Fibroblast of the conjunctiva (primary cell): ENCODE measurements around the gene SPATC1L.
"Not testable (repeated sequence)": the region's sequence is repeated elsewhere in the genome, so short reads cannot be mapped to it uniquely, and the experiment has no call there.

Experiments used
- DNase-seq: peaks from one replicate; pipeline ENCODE4 v3.0.0-alpha.2; 2010; ENCODE audit warnings: low read depth

SPATC1L gene

DNA sequence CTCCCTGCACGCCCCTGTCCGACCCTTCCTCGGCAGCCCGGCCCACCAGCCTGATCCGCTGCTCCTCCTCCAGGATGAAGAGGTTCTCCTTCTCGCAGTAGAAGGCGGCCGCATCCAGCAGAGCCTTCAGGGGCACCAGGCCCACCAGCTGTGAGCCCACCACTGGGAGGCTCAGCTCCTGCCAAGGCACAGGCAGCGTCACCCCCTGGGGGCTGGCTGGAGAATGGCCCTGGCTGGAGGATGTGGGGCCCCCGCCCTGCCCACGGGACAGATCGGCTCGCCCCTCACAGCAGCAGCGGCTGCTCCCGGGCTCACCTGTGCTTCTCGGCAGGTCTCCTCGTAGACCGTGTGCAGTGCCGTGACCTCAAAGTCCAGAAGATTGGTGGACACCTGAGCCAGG, 34.2 kb downstream of the SPATC1L start:
- no peak for DNase-seq

DNA sequence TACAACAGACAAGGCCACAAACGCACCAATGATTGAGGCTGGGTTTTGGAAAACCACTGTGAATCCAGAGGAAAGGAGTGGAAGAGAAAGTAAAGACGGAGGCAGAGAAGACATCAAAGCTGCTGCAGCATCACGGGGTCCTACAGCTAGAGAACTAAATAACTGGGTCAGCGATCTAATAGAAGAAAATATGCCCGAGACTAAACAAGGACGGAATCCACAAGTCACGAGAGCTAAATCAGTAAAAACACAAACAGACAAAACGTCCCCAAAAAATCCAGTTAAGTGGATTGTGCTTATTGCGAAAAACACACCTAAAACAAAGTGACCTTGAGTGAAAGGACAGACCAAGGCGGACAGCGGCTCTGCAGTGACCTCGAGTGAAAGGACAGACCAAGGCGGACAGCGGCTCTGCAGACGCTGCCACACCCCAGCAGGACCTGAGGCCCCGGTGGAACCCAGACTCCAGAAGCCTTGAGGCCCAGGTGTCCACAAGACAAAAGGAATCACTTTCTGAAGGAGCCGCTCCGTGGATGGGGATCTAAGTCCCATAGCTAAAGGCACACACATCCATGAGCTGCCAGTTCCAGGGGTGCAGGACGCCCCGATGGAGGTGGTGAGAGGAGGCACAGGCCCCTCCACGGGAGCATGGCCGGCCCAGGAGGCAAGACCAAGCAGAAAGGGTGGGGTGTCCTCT, 34.9 kb downstream of the SPATC1L start:
- no peak for DNase-seq

DNA sequence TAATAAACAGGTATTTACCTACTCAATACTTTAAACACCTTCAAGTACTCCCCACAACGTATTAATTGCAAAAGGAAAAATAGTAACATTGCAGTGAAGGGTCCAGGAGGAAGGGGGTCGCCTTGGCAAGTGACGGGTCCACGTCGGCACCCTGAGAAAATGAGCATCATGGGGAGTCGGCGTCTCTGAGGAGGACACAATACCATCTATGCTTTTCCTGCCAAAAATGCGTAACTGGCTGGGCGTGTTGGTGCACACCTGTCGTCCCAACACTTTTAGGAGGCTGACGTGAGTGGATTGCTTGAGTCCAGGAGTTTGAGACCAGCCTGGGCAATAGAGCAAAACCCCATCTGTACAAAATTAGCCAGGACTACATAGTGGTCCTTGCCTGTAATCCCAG, 36.2 kb downstream of the SPATC1L start:
- no peak for DNase-seq

DNA sequence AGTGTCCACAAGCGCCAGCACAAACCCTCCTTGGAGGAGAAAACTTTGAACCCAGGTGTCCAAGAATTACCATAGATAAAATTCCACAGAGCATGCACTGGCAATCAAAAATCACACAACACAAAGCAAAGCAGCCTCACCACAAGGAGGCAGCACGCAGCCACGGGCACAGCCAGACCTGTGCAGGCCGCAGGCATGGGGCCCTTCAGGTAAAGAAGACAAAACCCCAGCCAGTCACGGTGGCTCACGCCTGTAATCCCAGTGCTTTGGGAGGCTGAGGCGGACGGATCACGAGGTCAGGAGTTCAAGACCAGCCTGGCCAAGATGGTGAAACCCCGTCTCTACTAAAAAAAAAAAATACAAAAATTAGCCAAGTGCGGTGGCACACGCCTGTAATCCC, 36.8 kb downstream of the SPATC1L start:
- DNase-seq, result not testable (repeated sequence)

DNA sequence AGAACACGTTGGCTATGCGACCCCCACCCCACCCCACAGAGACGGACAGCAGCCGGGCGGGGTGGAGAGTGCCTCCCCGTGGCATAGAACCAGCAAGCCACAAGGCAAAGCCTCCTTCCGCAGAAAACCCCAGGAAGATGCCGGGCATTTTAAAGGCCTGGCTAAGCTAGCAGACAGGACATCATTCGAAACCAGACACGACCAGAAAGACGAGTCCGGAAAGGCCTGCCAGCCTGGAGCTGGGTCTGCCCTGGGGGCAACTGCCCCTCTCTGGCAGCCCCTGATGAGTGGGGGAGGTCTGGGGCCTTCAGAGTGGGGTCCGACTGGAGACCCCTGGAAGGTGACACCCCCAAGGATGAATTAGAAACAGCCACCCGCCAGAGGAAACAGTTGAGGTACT, 37.4 kb downstream of the SPATC1L start:
- no peak for DNase-seq

DNA sequence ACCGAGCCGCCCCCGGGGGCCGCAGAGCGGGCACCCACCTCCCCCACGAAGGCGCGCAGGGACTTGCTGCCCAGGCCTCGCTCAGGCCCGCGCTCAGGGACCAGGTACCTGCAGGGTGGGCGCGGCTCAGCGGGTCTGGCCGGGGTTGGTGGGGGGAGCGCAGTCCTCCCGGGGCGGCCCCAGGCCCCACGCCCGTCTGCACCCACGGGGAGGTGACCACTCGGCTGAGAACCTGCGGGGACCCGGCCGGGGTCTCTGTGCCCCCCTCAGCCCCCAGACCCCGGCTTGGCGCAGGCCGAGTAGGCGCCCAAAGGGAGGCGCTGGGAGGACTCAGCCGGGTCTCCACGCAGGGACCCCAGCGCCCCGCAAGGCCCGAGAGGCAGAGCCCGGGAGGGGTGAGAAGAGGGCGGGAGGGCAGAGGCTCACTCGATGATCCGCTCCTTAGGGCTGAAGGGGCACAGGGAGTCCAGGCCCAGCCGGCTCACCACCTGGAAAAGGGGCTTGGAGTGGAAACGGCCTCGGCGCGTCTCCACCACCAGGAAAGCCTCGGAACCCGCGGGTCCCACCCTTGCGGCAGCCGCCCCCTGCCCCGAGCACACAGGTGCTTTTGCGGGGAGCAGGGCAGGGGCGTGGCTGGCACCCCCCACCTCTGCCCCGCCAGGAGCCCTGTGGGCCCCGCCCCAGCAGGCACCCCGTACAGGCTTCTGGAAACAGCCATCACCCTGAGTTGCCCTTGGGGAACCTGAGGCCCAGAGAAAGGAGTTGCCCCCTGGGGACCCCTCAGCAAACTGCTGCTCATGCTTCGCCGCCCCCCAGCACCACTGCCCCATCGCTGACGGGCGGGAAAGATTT, 38.2 kb downstream of the SPATC1L start:
- DNase-seq, result no peak

DNA sequence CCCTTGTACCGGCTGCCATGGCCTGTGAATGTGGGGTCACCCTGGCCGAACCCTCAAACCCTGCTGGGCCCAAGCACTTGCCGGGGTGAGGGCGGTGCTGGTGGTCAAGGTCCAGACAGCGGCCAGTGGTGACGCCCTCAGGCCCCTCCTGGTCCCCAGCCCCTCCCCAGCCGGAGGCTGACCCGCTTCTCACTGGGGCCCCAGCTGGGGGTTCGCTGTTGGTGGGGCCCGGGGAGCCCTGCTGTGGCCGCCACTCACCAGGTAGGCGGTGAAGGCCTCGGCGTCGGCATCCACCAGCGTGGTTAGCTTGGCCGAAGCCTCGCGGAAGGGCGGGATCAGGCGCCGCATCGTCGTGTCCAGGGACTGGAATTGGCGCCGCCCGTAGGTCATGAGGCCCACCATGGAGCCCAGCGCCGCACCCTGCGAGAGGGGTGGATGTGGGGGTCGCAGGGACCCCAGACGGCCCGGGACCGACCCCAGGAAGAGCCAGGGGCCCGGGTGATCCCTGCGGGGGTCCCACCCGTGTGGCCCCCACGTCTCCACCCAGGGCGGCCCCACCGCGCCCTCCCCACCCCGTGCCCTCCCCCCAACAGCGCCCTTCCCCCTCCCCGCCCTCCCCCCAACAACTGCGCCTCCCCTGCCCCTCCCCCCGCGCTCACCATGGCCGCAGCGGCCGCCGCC, 39.0 kb downstream of the SPATC1L start:
- no peak for DNase-seq

DNA sequence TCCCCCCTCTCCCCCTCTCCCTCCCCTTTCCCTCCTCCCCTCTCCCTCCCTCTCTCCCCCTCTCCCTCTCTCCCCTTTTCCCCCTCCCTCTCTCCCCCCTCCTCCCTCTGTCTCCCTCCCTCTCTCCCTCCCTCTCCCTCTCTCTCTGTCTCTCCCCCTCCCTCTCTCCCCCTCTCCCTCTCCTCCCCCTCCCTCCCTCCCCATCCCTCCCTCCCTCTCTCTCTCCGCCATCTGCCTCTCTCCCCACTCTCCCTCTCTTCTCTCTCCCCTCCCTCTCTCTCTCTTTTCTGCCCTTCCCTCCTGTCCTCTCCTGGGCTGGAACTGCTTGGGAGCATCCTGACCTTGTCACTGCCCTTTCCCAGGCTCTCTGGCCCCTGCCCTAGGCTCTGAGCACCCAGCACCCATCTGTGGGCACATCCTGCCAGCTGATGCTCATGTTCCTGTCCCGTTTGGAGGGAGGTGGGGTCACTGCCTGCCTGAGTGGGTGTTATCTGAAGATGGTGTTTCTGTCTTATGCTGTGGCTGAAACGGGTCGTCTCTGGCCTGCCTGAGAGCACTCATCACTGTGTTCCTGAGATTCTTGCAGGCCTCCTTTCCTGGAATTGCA, 39.7 kb downstream of the SPATC1L start:
- no peak for DNase-seq

DNA sequence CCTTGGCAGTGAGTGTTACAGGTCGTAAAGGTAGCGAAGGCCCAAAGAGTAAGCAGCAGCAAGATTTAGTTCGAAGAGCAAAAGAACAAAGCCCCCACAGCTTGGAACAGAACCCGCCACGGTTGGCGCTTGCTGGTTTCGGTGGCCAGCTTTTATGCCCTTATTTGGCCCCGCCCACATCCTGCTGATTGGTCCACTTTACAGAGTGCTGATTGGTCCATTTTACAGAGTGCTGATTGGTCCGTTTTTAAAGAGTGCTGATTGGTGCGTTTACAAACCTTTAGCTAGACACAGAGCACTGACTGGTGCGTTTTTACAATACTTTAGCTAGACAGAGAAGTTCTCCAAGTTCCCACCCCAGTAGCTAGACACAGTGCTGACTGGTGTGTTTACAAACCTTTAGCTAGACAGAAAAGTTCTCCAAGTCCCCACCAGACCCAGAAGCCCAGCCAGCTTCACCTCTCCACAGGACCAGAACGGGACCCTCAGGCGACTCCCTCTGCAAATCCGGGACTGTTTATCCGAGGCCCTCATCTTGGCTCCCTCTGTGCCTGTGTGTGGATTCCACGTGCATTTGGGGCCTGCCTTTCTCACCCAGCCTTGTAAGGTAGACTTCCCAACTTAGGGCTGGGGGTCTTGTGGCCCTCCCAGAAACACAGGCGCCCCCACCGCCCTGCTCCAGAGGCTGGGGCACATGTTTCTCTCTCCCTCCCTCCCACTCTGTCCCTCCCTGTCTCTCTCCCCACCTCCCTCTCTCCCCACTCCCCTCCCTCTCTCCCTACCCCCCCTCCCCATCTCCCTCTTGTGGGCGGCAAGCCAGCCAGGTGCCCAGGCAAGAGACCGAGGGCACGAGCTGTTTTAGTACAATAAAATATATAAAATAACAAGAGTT, 41.4 kb downstream of the SPATC1L start:
- no peak for DNase-seq

DNA sequence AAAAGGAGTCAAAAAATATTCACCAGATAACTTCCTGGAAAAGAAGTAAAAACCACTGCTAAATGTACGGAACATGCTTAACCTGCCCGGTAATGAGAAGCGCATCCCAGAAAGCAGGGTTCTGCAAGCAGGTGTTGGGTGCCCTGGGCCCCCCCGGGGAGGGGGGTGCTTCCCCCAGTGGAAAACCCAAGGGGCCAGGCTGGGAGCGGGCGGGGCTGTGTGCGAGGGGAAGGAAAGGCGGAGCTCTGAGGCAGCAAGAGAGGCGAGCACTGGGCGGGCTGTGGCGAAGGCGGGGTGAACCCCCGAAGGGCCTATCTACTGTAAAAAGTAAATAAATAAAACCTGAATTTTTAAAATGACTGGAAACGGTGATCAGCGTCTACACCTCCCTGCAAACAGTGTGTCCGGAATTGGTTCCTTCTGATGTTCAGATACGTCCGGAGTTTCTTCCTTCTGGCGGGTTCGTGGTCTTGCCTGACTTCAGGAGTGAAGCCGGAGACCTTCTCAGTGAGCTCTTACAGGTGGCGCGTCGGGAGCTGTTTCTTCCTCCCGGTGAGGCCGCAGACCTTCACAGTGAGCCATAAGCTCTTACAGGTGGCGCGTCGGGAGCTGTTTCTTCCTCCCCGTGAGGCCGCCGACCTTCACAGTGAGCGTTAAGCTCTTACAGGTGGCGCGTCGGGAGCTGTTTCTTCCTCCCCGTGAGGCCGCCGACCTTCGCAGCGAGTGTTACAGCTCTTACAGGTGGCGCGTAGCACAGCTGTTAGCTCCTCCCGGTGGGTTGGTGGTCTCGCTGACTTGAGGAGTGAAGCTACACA, 42.3 kb downstream of the SPATC1L start:
- no peak for DNase-seq

DNA sequence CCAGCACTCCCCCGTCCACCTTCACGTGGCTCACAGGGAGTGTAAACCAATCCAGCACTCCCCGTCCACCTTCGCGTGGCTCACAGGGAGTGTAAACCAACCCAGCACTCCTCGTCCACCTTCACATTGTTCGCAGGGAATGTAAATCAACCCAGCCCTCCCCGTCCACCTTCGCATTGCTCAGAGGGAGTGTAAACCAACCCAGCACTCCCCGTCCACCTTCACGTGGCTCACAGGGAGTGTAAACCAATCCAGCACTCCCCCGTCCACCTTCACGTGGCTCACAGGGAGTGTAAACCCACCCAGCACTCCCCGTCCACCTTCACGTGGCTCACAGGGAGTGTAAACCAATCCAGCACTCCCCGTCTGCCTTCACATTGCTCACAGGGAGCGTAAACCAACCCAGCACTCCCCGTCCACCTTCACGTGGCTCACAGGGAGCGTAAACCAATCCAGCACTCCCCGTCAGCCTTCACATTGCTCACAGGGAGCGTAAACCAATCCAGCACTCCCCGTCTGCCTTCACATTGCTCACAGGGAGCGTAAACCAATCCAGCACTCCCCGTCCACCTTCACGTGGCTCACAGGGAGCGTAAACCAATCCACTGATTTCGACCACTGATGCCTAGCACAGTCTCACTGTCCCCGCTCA, 43.8 kb downstream of the SPATC1L start:
- DNase-seq, result not testable (repeated sequence)

DNA sequence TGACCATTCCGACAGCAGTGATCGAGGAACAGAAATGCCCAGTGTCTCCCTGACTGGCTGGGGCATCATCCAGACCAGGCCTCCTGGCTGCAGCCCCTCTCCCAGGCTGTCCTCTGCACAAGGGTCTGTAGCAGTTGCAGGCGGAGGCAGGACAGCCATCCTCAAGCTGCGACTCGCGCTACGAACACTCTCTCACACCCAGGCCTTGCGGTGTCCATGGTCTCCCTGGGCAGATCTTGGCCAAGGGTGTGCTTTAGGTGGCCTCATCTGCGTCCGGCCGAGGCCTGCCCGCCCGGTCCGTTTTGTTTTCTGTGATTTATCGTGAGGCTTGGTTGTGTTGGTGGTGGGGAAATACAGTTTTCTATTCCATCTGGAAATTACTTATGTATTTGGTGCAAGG, 44.6 kb downstream of the SPATC1L start:
- no peak for DNase-seq

DNA sequence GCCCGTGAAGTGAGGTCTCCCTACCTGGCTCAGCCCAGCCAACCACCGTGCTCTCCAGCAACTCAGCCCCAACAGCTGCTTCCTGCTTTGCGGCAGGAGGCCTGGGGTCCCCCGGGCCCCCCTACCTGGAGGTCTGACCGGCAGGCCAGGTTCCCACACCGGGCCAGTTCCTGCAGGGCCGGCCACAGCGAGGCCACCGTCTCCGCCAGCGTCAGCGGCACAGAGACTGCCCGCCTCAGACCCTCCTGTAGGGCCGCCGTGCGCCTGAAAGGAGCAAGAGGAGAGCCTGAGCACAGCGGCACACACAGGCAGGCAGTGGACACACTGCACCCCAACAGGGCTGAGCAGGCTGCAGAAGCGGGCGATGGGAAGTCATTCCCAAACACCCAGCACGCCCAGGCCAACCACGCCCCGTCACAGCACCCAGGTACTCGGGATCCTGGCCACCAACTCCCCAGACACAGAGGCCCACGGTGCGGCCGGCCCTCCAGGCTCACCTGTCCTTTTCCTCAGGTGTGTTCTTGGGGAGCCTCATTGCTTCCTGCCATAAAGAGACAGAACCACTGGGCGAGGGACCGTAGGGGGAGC, 45.8 kb downstream of the SPATC1L start:
- DNase-seq, result no peak

DNA sequence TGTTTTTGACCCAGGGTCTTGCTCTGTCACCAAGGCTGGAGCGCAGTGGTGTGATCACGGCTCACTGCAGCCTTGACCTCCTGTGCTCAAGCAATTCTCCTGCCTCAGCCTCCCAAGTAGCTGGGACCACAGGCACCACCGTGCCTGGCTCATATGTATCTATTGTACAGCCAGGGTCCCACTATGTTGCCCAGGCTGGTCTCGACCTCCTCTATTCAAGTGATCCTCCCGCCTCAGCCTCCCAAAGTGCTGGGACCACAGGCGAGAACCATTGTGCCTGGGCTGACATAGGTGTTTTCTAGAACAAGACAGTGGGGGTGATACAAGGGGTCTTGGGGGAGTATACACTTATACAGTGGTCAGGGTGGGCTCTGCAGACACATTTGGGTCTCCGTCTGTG, 46.4 kb downstream of the SPATC1L start:
- DNase-seq, result no peak

DNA sequence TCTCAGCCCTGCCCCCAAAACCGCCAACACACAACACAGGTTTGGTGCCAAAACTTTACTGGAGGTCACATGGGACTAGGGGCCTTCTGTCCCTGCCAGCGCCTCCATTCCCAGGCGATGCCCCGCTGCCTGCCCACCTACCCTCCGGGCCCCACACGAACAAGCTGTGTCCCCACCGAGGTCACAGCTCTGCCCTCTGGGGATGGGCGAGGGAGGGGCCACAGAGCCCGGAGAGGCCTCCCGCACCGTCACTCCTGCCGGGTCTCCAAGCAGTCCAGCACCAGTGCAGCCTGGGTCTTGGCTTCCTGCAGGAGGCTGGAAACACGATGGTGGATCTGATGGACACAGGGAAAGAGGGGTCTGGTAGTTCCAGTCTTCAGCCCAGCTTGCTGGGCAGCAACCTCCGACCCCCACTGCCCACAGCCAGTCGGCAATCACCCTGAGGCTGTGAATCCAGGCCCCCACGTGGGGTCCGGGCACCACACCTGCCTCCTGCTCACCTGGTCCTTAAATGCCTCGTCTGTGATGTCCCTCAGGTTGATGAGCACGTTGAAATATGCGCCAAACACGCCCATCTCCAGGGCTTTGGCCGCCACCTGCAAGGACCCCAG, 47.4 kb downstream of the SPATC1L start:
- DNase-seq, result no peak

DNA sequence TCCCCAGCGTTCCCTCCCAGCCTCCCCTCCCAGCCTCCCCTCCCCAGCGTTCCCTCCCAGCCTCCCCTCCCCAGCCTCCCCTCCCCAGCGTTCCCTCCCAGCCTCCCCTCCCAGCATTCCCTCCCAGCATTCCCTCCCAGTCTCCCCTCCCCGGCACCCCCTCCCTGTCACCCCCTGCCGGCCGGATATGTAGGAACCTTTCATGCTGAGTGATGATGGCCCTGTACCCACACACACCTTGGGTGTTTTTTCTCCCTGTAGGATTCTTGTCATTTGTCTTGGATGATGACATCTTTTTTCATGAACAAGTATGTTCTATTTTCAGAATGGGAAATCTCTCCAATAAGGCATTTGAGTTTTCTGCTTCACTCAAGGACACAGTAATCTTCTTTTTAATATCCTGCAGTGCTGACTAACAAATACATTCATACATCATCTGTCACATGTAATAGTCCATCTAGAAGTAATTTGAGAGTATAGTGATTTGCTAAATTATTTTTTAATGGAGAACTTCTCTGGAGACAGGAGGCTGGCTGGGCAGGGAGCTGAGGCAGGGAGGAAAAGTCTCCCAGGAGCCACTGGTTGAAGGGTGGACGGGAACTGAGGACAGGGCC, 48.4 kb downstream of the SPATC1L start:
- DNase-seq, result no peak

DNA sequence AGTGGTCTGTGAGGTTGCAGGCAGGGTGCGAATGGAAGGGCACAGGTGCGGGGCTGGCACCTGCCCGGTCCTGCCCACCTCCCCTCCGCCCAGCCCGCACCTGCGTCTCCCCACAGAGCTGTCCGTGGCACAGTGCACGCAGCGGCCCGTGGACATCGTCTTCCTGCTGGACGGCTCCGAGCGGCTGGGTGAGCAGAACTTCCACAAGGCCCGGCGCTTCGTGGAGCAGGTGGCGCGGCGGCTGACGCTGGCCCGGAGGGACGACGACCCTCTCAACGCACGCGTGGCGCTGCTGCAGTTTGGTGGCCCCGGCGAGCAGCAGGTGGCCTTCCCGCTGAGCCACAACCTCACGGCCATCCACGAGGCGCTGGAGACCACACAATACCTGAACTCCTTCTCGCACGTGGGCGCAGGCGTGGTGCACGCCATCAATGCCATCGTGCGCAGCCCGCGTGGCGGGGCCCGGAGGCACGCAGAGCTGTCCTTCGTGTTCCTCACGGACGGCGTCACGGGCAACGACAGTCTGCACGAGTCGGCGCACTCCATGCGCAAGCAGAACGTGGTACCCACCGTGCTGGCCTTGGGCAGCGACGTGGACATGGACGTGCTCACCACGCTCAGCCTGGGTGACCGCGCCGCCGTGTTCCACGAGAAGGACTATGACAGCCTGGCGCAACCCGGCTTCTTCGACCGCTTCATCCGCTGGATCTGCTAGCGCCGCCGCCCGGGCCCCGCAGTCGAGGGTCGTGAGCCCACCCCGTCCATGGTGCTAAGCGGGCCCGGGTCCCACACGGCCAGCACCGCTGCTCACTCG, 52.2 kb downstream of the SPATC1L start:
- DNase-seq, result no peak

DNA sequence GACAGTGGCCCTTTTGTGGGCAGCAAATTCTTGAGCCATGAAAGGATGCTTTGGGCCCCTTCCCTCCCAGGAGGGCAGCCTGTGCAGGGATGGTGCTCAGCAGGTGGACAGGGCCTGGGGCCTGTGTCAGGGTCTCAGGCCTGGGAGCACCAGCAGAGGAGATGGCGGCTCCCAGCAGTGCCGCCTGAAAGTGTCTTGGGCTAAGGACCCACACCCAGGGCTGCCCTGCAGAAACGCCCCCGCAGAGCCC, 52.7 kb downstream of the SPATC1L start:
- DNase-seq, result no peak
